ENCODE measurements around the gene TTC28. TPM values are rescaled to one million over a fixed set of nuclear protein-coding genes. Genes with fewer than 3 reads are reported as not detected.

The TTC28 gene
- total RNA-seq, 1 experiment from 2014 or later, result 0.12 TPM

GRCh38 chr22:28222571-28222970 is 457.1 kb downstream of the TTC28 start:
- Histone ChIP-seq H4K20me1 (ENCODE audit: insufficient read depth) (no peaks in the 10 kb centered on the region), H3K36me3 (ENCODE audit: control insufficient read depth in 1 of 2, insufficient read depth in 2 of 2, low read length in 2 of 2) (no peaks in the 10 kb centered on the region), H2AFZ (ENCODE audit: low read depth, low read length, poor library complexity, severe bottlenecking) (no peak overlapping the region), H3K9me3 (ENCODE audit: control insufficient read depth in 1 of 2, insufficient read depth in 1 of 2, low read depth in 1 of 2, low read length in 2 of 2) (no peaks in the 10 kb centered on the region), H3K4me1 (ENCODE audit: control insufficient read depth in 1 of 2, insufficient read depth in 2 of 2, low read length in 2 of 2) (no peaks in the 10 kb centered on the region), H3K27ac (ENCODE audit: low read depth, low read length) (no peak overlapping the region), H3K9ac (ENCODE audit: low read length) (no peak overlapping the region), H3K9me2 (ENCODE audit: insufficient read depth) (no peaks in the 10 kb centered on the region), H3K4me3 (replicated peaks in 1 of 2; ENCODE audit: low read depth in 1 of 2, low read length in 2 of 2) (no peak overlapping the region), H3K27me3 (ENCODE audit: insufficient read depth, low read length) (peaks cover 55% of the 10 kb centered on the region), H3K79me2 (ENCODE audit: insufficient read depth, low read length) (no peaks in the 10 kb centered on the region), H3K4me2 (ENCODE audit: low read length) (no peak overlapping the region)
- RAD21 ChIA-PET (ENCODE audit: low non-redundant PET in 1 of 2, low total read pairs in 2 of 2, uncharacterized antibody in 2 of 2, unreplicated experiment in 2 of 2), result no interaction called here
- CTCF ChIA-PET, result interaction anchor here (1.6 kb wide), 1 partner anchor 9 kb away, joined by 3 read pairs; no protein-coding TSS in a partner anchor
- DNase-seq (ENCODE audit: low read depth, low spot score) (no peak), ATAC-seq (no peak)
- POLR2A ChIA-PET, result no interaction called here
- TF ChIP-seq SP1 (IDR thresholded peaks at IDR 0.05; ENCODE audit: low read depth) (no peak), EZH2phosphoT487 (IDR thresholded peaks at IDR 0.05; ENCODE audit: borderline replicate concordance) (no peak), CEBPB (IDR thresholded peaks at IDR 0.05; ENCODE audit: low read depth) (no peak), SIN3A (IDR thresholded peaks at IDR 0.05; ENCODE audit: low read depth) (no peak), ZFX (IDR thresholded peaks at IDR 0.05) (no peak), REST (IDR thresholded peaks at IDR 0.05; ENCODE audit: low read depth) (no peak), EGR1 (IDR thresholded peaks at IDR 0.05; ENCODE audit: low read depth) (no peak), ATF3 (IDR thresholded peaks at IDR 0.05) (no peak), ELF1 (IDR thresholded peaks at IDR 0.05; ENCODE audit: borderline replicate concordance, low read depth) (no peak), ZNF274 (IDR thresholded peaks at IDR 0.05; ENCODE audit: low read depth, low read length) (no peak), MAX (IDR thresholded peaks at IDR 0.05) (no peak)
- intact Hi-C loops (cut with micrococcal nuclease), result no loop called here
- no TSS peak for BruUV-seq (replicated peaks)
